Testis (tissue), 5 donors: Measurements from ENCODE around the gene ADGRG7. TPM values are rescaled to one million over a fixed set of nuclear protein-coding genes. Genes with fewer than 3 reads are reported as not detected.

ENCODE experiments used
- DNase-seq: peaks from one replicate; pipeline ENCODE4 v3.0.0-alpha.2; 2019
- H3K27ac ChIP-seq, 2 donors: fragments of 200-600 bp; sonication (generic); one replicate each; pipeline ENCODE4 v1.5.1; 2019
- H3K27me3 ChIP-seq: fragments of 200-600 bp; sonication (generic); one replicate; pipeline ENCODE4 v1.5.1; 2019
- H3K36me3 ChIP-seq: fragments of 200-600 bp; sonication (generic); one replicate; pipeline ENCODE4 v1.5.1; 2017; ENCODE audit warnings: low read depth; ENCODE audit errors: missing control alignments
- H3K4me1 ChIP-seq: fragments of 200-600 bp; sonication (generic); one replicate; pipeline ENCODE4 v1.5.1; 2019
- H3K4me3 ChIP-seq, 2 donors: fragments of 200-600 bp; sonication (generic); one replicate each; pipeline ENCODE4 v1.5.1; 2017 to 2019
- H3K9me3 ChIP-seq: fragments of 200-600 bp; sonication (generic); one replicate; pipeline ENCODE4 v1.5.1; 2017
- CTCF ChIP-seq, 3 experiments: fragments of 450-650 bp in 2 of 3; fragments of 200-600 bp in 1 of 3; sonication (generic) in 1 of 3; IDR thresholded peaks; one replicate each; pipeline ENCODE4 v1.5.1; 2016 to 2019; ENCODE audit warnings: antibody characterized with exemption in 3 of 3, mild to moderate bottlenecking in 2 of 3, moderate library complexity in 1 of 3
- POLR2A ChIP-seq: fragments of 450-650 bp; IDR thresholded peaks from one replicate; pipeline ENCODE4 v1.6.1; 2017; ENCODE audit warnings: antibody characterized with exemption, mild to moderate bottlenecking, moderate library complexity
- WGBS, 2 donors: methylation state at CpG; one replicate each; pipeline ENCODE4 v1.1.5; 2018; 5-methylcytosine and 5-hydroxymethylcytosine counted together
- intact Hi-C: fragments of 100-400 bp; cut with DNase I; formaldehyde crosslinking; loops from one replicate; pipeline ENCODE4 v1.15.1; 2023; ENCODE audit warnings: low total_unique reads
- long read RNA-seq, 2 donors: transcript quantifications; one replicate each; lab custom pipeline, GENCODE V29; 2026
- polyA plus RNA-seq: library from polyadenylated mRNA; stranded (reverse); fragments of 350-450 nt; fragmentation: Illumina TruSeq; extraction: RNeasy Lipid Tissue Mini Kit (QIAGEN cat#74804); gene quantifications from one replicate; pipeline ENCODE4 v1.2.3, GENCODE V29; 2014; ENCODE audit warnings: low read depth, low replicate concordance; ENCODE audit not compliant: insufficient read depth
- total RNA-seq, 2 donors: library from RNA; depleted of rRNA; stranded (reverse); fragments of >200 nt; gene quantifications; one replicate each; pipeline ENCODE4 v1.2.3, GENCODE V29; 2016

Gene ADGRG7
- under 1 TPM; 0.16 to 0.43 TPM for total RNA-seq
- not detected for polyA plus RNA-seq
- long read RNA-seq, donor 1: 0 reads
- long read RNA-seq, donor 2: 0 reads

GRCh38 chr3:100609305-100609704, at the start of gene ADGRG7:
Gene ADGRG7, plus strand, starts transcription at chr3:100609601. Its CDS starts 256 bp downstream, at chr3:100609857.
- H3K27ac ChIP-seq: no peak within 1 kb of the TSS
- intact Hi-C loops: no loop called here
- no peak within 1 kb of the TSS for H3K4me3 ChIP-seq
- no peaks in the 10 kb centered on the region for H3K36me3 ChIP-seq
- TF ChIP-seq CTCF (IDR thresholded peaks at IDR 0.05) (no peak), POLR2A (no peak)
- no peak for DNase-seq
- no peaks in the 10 kb centered on the region for H3K9me3 ChIP-seq
- 89 to 92% methylated on average over 2 of the region's 2 CpGs for WGBS, 2 donors
- H3K4me1 ChIP-seq: no peaks in the 10 kb centered on the region
- no peaks in the 10 kb centered on the region for H3K27me3 ChIP-seq

GRCh38 chr3:100560426-100560825, 49.0 kb upstream of the ADGRG7 start:
- Histone ChIP-seq H3K4me1 (no peaks in the 10 kb centered on the region), H3K27me3 (no peaks in the 10 kb centered on the region), H3K36me3 (no peaks in the 10 kb centered on the region), H3K27ac (no peak overlapping the region), H3K9me3 (no peaks in the 10 kb centered on the region), H3K4me3 (no peak overlapping the region)
- TF ChIP-seq POLR2A (no peak), CTCF (IDR thresholded peaks at IDR 0.05) (no peak)
- DNase-seq: no peak
- intact Hi-C loops: no loop called here
- 83 to 92% methylated on average over 4 of the region's 4 CpGs for WGBS, 2 donors

GRCh38 chr3:100561459-100562158, 47.8 kb upstream of the ADGRG7 start:
- Histone ChIP-seq H3K9me3 (no peaks in the 10 kb centered on the region), H3K27me3 (no peaks in the 10 kb centered on the region), H3K4me1 (no peaks in the 10 kb centered on the region), H3K27ac (no peak overlapping the region), H3K36me3 (no peaks in the 10 kb centered on the region), H3K4me3 (no peak overlapping the region)
- no peak for DNase-seq
- WGBS, 2 donors: 67 to 72% methylated on average over 7 of the region's 7 CpGs
- TF ChIP-seq POLR2A (no peak), CTCF (IDR thresholded peaks at IDR 0.05) (no peak)
- intact Hi-C loops: no loop called here

- H3K9me3 ChIP-seq: no peaks in the 10 kb centered on the region
- intact Hi-C loops: no loop called here
- no peak overlapping the region for H3K4me3 ChIP-seq
- 77 to 78% methylated on average over 4 of the region's 4 CpGs for WGBS, 2 donors
- H3K36me3 ChIP-seq: no peaks in the 10 kb centered on the region
- no peak for DNase-seq
- TF ChIP-seq POLR2A (no peak), CTCF (IDR thresholded peaks at IDR 0.05) (no peak)
- no peak overlapping the region for H3K27ac ChIP-seq
- no peaks in the 10 kb centered on the region for H3K27me3 ChIP-seq
- H3K4me1 ChIP-seq: no peaks in the 10 kb centered on the region
These were observed 47.1 kb upstream of the ADGRG7 start for GRCh38 chr3:100562224-100562857.
